Measurements from ENCODE around the gene CCDC27.
A peak's percentile ranks its signal among the peaks of the same experiment; 100 is the strongest.

CCDC27 gene

DNA sequence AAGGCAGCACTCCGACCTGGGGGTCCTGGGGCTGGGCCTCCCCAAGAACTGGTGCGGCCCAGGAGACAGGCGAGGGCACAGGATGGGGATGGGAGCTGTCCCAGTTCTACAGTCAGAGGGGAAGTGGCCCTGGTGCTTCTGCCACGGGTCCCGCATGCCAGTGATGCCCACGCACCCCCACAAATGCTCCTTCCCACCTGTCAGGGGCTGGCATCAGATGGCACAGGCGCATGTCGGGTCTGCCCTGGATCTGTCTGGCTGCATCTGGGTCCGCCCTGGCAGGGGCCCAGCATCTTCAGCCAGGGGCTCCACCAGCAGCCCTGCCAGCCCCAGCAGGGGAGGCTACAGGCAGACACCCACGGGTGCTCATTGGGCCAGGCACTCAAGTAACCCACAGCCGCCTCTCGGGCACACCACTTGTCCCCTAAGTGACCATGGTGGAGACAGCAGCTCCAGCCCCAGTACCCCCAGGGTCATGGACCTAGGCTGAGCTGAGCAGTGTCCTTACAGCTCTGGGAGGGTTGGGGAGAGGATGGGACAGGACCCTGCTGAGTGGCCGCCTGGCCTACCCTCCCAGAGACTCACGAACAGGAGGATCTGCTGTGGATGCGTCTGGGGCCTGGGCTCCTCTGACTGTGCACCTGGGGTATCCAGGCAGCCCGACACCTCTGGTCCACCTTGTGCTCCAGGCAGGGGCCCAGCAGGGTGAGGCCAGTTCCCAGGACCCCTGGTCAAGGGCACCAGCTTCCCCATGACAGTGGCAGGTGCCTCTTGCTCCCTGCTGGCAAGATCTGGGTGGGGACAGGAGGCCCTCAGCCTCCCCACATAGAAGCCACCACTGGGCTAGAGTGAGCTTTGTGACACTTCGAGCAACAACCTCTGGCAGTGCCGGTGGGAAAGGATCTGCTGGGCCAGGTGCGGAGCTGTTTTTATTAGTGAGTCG is 25.7 kb downstream of the CCDC27 start:
- DNase-seq, result no peak

DNA sequence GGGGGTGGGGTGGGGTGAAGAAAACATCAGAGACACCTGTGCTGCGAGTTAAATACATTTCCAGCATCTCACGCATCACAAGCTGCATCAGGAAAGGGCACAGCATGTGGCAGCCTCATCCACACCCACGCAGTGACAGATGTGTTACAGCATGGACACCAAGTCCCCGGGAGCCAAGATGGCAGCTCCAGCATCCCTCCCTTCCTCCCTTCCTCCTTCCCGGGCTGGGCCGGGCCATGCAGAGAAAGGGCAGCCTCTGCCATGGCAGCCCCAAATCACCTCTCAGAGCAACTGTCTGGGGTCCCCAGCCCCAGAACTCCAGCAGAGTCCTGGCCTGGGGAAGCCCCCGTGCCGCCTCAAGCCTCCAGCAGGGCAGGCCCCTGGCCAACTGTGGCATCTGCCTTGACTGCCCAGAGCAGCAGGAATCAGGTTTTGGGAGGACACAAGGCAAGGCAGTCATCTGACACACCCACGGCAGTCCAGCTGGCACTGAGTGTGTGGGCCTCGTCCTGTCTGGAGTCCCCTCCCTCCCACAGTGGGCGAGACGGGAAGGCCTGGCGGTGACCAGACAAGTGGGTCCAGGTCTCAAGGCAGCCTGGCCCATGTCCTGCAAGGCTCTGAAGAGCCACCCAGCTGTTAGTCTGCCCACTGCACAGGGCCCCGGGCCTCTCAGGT is 26.5 kb downstream of the CCDC27 start:
- DNase-seq, result no peak

DNA sequence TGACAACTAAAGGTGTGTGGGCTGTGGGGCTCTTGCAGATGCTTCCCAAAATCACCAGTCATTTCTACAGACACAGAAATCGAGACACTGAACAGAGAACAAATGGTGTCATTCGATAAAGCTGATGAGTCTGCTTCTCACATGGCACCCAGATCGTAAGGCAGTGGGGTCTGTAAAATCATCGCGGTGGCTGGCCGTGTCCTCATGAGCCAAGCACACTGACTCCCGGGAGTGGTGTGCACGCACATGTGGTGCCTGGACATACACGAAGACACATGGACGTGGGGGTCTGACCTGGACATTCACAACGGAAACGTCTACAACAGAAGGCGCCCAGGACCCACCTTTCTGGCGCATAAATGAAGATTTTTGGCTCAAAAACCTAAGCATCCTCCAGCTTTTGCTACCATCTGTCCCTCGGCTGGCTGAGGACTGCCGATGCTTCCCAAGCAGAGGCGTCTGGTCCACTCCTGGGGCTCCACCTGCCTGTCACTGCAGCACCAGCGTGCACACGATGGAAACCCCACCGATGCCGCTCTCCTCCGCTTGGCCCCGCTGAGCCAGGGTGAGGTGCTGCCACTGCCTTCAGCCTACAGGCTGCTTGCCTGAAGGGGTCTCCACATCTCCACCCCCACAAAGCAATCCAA is 27.1 kb downstream of the CCDC27 start:
- no peak for DNase-seq

DNA sequence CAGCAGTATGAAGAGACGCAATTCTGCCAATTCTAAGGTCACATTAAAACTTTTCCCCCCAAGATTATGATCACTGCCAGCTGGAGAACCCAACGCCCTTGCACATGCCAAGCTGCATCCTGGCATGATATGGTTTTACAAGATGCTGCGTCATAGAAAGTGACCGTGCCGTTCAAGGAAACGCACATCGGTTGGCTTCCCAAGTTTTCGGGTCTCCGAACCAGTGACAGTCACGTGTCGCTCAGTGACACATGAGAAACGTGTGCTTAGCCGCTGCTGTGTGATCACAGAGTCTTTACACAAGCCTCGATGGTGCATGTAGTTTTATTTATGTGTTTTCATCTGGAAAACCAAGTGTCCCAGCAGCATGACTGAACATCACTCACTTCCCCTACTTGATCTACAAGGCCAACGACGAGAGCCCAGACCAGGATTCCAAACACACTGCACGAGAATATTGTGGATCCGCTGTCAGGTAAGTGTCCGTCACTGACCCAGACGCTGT is 27.7 kb downstream of the CCDC27 start:
- no peak for DNase-seq

DNA sequence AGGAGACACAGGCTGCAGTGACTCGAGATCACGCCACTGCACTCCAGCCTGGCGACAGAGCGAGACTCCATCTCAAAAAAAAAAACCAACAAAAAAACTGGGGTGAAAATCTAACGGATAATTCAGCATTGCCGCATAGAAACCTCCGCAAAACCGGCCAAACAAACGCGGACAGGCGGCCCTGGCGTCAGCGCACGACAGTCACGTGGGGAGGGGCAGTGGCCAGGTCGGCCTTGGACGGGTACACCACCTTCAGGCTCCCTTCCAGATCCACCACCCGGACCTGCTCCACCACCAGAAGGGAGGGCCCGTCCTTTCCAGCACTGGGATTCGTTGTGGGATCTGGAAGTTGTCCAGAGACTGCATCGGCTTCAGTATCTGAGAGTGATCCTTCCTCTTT is 28.7 kb downstream of the CCDC27 start:
- DNase-seq, result no peak

DNA sequence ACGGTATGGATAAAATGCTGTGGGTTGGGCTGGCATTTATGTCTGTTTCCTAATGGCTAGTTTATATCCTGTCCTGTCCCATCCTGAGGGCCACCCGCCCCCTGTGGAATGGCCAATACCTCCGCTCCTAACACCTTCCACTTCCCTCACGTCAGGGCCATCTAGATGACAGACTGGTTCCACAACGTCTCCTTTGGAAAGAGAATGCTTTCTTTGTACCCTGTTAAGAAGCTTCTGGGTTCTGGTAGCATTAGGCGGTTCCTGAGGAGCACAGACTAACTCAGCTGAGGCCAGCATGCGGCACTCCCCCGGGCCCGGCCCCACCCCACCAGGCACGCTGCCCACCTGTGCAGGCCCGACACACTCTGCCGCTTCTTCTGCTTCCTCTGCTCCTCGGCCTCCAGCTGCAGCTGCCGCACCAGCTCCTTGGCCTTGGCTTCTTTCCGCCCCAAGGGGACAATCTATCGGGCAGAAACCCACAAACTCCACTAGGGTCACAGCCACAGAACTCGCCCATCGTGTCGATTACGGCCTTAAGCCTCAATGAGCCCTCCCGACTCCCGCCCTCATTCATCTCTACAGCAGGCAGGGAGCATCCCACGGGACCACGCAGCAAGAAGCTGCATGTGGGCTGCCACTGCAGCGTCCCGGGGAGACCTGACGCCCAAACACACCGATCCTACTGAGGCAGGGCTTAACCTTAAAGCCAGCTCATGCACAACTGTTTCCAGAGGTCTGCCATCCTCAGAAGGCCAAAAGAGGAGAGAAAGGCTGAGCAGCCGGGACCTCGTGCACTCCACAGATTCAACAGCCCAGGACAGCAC is 31.6 kb downstream of the CCDC27 start:
- no peak for DNase-seq

DNA sequence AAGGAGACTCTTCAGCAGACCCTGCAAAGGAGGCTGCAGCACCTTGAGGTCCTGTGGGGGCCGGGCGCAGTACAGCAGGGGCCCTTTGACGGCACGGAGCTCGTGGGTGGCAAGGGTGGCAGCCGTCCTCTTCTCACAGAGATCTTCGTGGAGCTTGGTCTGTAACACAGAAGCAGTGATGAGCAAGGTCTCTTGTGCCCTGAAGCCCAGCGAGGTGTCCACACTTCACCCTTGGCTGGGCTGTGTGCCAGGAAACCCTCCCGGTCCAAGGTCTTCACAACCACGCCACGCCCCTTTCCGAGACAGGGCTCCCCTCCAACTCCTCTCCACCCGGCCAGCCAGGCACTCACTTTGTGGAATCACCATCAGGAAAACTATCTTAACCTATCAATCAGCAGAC is 32.8 kb downstream of the CCDC27 start:
- DNase-seq, result no peak

DNA sequence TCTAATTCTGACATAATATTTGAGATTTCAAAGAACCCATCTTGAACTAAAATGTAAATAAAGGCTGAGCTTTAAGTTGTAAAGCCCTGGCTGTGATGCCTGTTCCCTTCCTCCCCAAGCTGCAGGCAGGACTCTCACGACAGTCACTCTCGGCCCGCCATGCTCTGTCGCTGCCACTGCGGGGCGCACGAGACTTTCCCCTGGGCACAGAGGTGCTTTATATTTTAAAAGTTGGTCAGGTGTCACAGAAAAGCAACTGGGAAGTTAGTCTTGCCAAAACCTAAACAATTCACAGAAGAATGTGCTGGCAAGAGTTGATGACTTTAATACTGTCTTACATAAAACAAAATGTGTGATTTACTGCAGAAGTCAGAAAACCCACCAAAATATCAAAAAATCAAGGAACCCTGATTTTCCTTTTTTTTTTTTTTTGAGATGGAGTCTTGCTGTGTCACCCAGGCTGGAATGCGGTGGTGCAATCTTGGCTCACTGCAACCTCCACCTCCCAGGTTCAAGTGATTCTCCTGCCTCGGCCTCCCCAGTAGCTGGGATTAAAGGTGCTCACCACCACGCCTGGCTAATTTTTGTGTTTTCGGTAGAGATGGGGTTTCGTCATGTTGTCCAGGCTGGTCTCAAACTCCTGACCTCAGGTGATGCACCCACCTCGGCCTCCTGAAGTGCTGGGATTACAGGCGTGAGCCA is 33.4 kb downstream of the CCDC27 start:
- DNase-seq, result no peak

DNA sequence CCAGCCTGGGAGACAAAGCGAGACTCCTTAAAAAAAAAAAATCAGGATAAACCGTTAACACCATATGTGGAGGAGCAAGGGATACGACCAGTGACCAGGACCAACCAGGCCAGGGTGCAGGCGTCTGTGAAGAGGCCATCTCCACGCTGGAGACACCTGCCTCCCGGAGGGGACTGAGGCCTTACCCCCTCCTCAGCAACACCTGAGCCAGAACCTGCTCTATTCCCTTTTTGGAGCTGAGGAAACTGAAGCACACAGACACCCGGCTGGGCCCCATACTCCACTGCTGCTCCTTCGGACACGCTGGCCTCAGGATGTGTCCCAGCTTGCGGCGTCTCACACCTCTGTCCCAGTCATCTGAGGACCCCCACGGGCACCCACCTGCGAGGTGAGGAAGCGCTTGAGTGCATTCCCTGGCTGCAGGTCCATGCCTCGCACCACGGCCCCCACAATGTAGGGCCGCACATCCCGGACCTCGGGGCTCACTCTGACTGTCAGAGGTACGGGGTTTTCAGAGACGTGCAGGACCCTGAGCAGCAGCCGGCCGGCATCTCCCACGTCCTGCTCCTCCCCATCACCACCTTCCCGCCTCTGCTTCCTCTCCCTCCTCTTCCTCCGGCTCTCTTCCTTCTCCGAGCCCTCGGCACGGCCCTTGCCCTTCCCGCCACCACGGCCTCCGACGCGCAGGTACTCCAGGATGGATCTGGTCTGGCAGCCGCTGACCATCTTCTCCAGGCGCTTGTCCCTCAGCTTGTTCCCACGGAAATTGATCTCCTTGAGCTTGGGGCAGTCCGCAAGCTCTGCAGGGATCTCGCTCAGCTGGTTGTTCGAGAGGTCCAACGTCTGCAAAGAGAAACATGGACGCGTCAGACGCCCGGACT is 34.5 kb downstream of the CCDC27 start:
- no peak for DNase-seq

DNA sequence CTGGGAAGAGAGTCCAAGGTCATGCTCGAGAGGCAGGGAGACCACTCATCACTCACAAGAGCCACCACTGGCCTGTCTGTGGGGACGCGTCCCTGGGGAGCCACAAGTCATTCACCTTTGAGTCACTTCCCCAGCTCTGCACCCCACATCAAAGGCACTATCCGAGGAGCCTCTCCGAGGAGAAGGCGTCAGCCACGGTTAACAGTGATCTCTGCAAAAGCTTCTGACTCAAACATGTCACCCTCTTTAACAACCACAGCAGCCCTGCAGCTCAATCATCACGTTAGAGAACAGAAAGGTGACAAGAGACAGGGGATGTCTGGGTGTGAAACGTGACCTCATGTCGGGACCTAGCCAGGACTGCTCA is 35.1 kb downstream of the CCDC27 start:
- DNase-seq, result peak in 1 of 5 donors; percentile 77

DNA sequence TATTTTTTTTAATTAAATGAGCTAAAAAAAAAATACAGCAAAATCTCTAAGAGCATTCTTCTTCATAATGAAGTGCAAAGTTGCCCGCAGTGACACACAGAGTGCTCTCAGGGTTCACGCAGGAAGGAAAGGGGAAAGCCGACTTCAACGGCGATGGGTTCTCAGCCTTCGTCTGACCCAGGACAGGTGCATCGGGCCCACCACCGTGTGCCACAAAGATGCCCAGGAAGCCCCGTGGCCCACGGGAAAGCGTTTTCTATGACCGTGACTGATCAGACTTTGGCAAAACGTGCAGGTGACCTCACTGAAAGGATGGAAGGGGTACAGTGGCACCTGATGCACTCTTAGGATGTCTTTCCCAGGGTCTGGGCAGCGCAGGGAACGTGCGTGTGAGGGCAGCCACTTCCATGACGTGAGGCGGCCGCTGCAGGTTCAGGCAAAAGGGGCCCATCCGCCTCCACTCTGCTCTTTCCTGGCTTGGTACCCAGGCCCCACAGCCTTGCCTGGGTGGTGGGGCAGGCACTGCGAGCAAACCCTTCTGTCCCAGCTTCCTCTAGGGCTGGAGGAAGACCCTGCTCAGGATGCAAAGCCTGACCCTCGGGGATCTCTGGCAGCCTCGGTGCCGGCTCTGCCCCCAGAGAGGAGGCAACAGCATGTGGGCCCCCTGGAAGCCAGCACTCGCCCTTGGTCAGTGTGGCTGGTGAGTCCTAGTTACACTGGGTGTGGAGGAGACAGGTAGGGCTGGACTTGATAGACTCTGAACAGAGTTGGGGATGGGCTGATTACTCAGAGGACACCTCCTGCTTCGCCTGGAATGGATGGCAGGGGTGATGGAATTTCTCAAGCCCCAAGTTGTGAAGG is 35.7 kb downstream of the CCDC27 start:
- DNase-seq, result no peak

DNA sequence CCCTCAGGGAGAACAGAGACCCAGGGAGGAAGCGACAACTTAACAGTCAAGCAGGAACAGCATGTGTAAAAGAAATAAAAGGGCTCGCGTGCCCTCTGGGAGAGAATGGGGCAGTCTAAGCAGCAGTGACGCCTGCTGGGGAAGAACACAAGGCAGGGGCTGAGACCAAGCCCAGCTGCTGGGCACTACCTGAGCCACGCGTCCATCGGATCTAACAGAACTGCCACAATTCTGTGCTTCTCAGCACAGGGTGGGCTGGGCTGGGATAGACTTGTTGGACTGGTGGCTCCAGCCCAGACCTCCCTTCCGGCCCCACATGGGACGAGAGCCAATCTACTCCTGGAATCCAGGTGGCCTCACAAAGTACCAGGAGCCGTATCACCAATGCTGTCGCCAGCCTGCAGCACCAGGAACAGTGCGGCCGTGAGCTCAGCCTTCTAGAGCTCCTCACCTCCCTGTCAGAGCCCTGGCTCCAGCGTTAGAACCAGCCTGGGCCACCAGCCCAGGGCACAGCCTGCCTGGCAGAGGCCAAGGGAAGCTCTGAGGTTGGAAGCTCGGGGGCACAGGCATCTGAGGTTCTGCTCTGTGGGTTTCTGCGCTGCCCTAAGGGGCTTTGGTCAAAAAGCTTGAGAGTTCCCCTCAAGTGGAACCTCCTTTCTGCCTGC is 36.6 kb downstream of the CCDC27 start:
- no peak for DNase-seq

DNA sequence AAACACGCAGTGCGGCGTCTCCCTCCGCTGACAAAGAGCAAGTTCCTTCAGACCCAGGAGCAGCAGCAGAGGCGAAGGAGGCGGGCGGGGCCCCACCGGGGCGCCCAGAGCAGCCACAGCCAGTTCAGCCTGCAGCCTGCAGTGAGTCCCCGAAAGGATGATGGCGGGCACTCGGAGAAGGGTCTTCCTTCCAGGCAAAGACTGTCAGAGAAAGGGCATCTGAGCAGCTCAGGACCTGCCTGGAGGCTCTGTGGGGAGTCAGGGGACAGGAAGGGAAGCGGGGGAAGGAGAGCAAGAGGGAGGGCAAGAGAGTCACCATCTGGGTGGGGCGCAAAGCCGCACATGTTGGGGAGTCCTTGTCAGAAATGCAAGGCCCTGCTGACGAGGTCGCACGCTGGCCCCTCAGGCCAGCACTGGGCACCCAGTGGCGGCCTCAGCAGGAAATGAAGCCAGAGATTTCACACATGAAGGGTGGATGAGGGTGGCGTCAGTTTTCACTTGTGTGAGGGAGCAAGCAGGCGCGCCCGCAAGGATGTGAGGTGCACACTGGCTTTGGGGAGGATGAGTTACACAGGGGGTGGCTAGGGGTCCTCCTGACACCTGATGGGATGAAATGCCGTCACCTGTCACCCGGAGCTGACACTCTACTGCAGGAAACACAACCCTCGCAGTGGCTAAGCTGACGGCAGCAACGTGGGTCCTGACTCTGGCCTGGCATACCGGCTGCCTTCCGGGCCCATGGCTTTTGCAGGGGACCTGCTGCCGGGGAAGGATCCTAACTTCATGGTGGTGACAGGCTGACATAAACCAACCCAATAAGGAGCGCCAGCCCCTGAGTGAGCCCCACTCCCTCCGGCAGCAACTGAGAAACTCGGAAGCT is 37.4 kb downstream of the CCDC27 start:
- no peak for DNase-seq

DNA sequence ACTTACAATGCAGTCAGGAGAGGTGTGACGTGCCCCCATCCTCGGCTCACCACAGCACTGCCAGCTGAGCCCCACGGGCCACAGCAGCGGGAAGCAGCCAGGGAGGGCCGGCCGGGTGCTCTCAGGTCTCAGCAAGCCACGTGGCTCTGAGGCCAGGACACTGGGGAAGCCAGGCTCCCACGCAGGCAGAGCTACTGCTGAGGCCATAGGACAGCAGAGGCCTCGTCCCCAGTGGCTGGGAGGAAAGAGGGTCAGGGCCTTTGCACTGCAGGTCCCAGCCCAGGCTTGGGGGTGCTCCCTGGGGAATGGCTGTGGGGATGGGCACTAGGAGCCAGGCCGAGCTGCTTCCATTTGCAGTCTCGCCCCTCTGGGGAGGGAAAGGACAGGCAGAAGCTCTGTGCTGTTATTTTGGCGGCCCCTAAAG is 38.3 kb downstream of the CCDC27 start:
- no peak for DNase-seq

DNA sequence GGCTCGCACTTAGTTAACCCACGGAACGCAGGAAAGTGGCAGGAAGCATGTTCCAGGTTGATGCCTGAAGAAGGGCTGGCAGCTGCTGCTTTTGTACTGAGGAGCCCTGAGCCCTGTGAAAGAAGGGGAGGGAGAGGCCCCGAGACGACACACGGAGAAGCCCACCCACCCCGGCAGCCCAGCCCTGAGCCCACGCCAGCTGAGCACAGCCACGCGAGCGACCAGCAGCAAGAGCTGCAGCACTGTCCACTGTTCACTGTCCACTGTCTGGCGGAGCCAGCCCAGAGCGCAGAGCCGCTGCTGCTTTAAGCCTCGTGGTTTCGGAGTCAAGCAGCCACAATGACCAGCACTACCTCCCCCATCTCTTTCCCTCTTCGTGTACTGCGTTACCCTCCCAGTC is 38.7 kb downstream of the CCDC27 start:
- DNase-seq, result no peak

DNA sequence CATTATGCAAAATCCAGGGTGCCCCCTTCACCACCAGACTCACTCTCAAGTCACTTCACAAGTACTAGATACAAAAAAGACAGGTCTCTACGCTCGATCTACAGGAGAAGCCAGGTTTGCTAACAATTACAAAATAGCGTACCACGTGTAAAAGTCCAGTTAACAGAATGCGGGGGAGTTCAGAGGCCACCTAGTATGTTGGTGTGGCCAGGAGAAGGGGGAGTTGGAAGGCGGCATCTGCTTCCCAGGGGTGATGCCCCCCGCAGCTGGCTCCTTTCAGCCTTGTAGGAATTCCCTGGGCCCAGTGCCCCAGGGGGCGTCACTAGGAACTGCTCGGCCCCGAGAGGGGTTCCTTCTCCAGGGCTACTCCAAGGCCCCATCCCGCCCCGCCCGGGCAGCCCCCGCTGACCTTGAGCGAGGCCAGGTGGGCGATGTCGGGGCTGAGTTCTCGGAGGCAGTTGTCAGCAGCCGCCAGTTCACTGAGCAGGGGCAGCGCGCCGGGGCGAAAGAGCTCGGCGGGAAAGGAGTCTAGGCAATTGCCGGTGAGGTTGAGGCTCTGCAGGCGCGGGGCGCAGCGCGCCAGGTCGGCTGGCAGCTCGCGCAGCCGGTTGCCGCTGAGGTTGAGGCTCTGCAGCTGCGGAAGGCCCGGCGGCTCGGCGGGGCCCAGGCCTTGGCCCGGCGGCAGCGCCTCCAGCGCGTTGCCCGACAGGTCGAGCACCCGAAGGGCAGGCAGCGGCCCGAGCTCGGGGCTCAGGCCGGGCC is 43.4 kb downstream of the CCDC27 start:
- DNase-seq, result no peak
